Lung (tissue), 12 donors: ENCODE data around the gene PES1. TPM values are rescaled to one million over a fixed set of nuclear protein-coding genes. Genes with fewer than 3 reads are reported as not detected.

Experiments used
- ATAC-seq: fragments of 200-7000 bp; cut with Tn5 transposase; one replicate; pipeline ENCODE4 v1.9.1; 2020; ENCODE audit warnings: moderate number of reproducible peaks; ENCODE audit not compliant: insufficient read depth, low FRiP score
- DNase-seq, 3 donors: peaks; one replicate each; pipeline ENCODE4 v3.0.0-alpha.2; 2013 to 2017
- H3K27ac ChIP-seq, 2 donors: one replicate each; pipeline ENCODE4 v1.5.1; 2013; ENCODE audit warnings: mild to moderate bottlenecking in 2 of 2, moderate library complexity in 2 of 2, control low read depth in 1 of 2, inconsistent platforms in 1 of 2, low read depth in 1 of 2, low read length in 1 of 2
- H3K27me3 ChIP-seq, 3 donors: one replicate each; pipeline ENCODE4 v1.5.1; 2013; ENCODE audit warnings: low read length in 2 of 3; ENCODE audit not compliant: control insufficient read depth in 3 of 3, insufficient read depth in 3 of 3
- H3K36me3 ChIP-seq, 4 donors: one replicate each; pipeline ENCODE4 v1.5.1; 2013; ENCODE audit warnings: low read length in 4 of 4, mild to moderate bottlenecking in 1 of 4, moderate library complexity in 1 of 4; ENCODE audit not compliant: control insufficient read depth in 4 of 4, insufficient read depth in 4 of 4
- H3K4me1 ChIP-seq, 5 donors: one replicate each; pipeline ENCODE4 v1.5.1; 2013; ENCODE audit warnings: low read length in 5 of 5, mild to moderate bottlenecking in 2 of 5, moderate library complexity in 1 of 5; ENCODE audit not compliant: control insufficient read depth in 5 of 5, insufficient read depth in 5 of 5
- H3K4me3 ChIP-seq: one replicate; pipeline ENCODE4 v1.5.1; 2013; ENCODE audit warnings: mild to moderate bottlenecking, control low read depth, moderate library complexity
- H3K9ac ChIP-seq, 2 donors: one replicate each; pipeline ENCODE4 v1.5.1; 2013; ENCODE audit warnings: low read length in 2 of 2, control low read depth in 1 of 2; ENCODE audit not compliant: insufficient read depth in 1 of 2
- H3K9me3 ChIP-seq, 4 donors: one replicate each; pipeline ENCODE4 v1.5.1; 2013; ENCODE audit warnings: low read length in 3 of 4, mild to moderate bottlenecking in 1 of 4, moderate library complexity in 1 of 4; ENCODE audit not compliant: control insufficient read depth in 4 of 4, insufficient read depth in 3 of 4
- WGBS, 2 donors: extraction: QIAGEN DNeasy Blood & Tissue Kit; methylation state at CpG; one replicate each; pipeline ENCODE4 v1.1.7; 2013; 5-methylcytosine and 5-hydroxymethylcytosine counted together
- polyA plus RNA-seq, 2 donors: library from polyadenylated mRNA; stranded (reverse); fragments of 200-250 nt; gene quantifications; one replicate each; pipeline ENCODE4 v1.2.1, GENCODE V29; 2013
- total RNA-seq, 2 donors: library from RNA; depleted of rRNA in 1 of 2; stranded (reverse); fragments of >200 nt in 1 of 2; gene quantifications; one replicate each; pipeline ENCODE4 v1.2.1, GENCODE V29; 2014 to 2021
- TF ChIP-seq, protein P1 (sequence below): IDR thresholded peaks from 2 replicates; pipeline ENCODE4 v1.5.1; 2012; ENCODE audit warnings: mild to moderate bottlenecking; ENCODE audit errors: control extremely low read depth, extremely low read depth
- donor health status: control.
- donor health status: control.
- donor health status: Bipolar disorder and iron deficiency.
- donor health status: healthy.
- donor health status: DM: yes; HTN: yes; CAD: no.

The PES1 gene
- total and polyA plus RNA-seq, 4 donors = 34.4 to 77.2 (median 72.7) TPM

DNA sequence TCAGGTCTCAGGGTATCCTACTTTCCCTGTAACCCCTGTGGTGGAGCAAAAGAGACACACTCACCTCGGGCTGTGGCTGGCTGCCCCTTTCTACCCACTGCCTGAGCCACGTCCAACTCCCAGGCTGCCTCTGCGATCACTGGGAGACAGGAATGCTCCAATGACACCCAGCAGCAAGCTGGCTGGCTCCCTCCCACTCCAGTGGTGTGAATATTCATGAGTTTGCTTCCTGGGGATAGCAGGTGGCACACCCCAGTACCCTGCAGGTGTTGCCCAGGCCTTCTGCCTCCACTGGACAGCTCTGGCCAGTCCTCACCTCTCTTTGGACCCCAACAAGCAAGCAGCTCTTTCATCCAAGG lies 27.0 kb downstream of the PES1 start:
- Histone ChIP-seq H3K36me3 (no peaks in the 10 kb centered on the region), H3K27me3 (peaks cover 0 to 2% (median 0%) of the 10 kb centered on the region in 3 donors), H3K9ac (no peak overlapping the region), H3K9me3 (no peaks in the 10 kb centered on the region), H3K4me1 (no peaks in the 10 kb centered on the region), H3K27ac (no peak overlapping the region), H3K4me3 (no peak overlapping the region)
- no peak for DNase-seq
- ATAC-seq = no peak
- 55 to 62% methylated on average over 3 of the region's 3 CpGs for WGBS, 2 donors
- TF ChIP-seq, protein P1, sequence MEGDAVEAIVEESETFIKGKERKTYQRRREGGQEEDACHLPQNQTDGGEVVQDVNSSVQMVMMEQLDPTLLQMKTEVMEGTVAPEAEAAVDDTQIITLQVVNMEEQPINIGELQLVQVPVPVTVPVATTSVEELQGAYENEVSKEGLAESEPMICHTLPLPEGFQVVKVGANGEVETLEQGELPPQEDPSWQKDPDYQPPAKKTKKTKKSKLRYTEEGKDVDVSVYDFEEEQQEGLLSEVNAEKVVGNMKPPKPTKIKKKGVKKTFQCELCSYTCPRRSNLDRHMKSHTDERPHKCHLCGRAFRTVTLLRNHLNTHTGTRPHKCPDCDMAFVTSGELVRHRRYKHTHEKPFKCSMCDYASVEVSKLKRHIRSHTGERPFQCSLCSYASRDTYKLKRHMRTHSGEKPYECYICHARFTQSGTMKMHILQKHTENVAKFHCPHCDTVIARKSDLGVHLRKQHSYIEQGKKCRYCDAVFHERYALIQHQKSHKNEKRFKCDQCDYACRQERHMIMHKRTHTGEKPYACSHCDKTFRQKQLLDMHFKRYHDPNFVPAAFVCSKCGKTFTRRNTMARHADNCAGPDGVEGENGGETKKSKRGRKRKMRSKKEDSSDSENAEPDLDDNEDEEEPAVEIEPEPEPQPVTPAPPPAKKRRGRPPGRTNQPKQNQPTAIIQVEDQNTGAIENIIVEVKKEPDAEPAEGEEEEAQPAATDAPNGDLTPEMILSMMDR = no peak

DNA sequence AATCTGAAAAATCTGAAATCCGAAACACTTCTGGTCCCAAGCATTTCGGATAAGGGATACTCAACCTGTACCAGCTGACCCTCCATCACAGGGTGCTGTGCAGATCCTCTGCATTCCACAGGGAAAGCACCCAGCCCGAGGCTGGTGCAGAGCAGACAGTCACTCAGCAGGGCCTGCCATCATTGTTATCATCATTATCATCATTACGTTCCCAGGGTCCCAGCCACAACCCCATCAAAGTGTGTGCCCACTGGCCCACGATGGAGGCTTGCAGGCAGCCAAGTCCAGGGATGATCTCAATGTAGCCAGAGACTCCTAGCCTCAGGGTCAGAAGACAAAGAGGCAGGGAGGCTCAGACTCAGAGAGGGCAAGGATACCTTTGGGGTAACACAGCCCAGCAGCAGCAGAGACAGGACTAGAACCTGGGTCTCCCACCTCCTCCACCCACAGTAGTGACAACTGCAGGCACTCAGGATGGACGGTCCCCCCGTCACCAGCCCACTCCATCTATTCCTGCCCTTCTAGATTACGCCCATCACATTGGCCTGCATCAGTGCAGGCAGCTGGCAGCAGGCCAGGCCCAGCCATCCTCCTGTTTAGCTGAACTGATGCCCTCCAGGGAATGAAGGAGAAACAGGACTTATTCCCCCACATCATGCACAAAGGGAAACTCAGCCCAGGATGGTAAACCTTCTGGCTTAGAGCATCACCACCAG lies 27.5 kb downstream of the PES1 start:
- Histone ChIP-seq H3K4me3 (no peak overlapping the region), H3K9ac (no peak overlapping the region), H3K9me3 (no peaks in the 10 kb centered on the region), H3K36me3 (no peaks in the 10 kb centered on the region), H3K27me3 (peaks cover 0 to 1% (median 0%) of the 10 kb centered on the region in 3 donors), H3K27ac (no peak overlapping the region), H3K4me1 (no peaks in the 10 kb centered on the region)
- 81 to 85% methylated on average over 8 of the region's 8 CpGs for WGBS, 2 donors
- TF ChIP-seq, protein P1 = no peak
- no peak for ATAC-seq
- no peak for DNase-seq

DNA sequence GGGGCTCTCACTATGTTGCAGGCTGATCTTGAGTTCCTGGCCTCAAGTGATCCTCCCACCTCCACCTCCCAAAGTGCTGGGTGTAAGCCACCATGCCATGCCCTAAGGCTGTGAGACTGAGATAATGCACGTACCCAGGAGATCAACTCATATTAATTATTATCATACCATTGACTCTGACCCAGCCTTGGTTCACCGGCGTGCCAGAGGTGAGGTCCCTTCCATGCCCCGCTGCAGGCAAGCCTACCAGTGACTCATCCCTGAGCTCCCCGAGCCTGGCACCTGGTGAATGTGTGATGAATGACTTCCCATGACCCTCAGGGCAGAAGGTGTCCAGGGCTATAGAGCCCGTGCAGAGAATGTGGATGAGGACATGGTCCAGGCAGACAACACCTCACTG lies 29.3 kb downstream of the PES1 start:
- ATAC-seq (no peak), DNase-seq (no peak)
- WGBS, 2 donors = 85 to 87% methylated on average over 6 of the region's 6 CpGs
- TF ChIP-seq, protein P1 = no peak
- no peaks in the 10 kb centered on the region for H3K9me3 ChIP-seq
- H3K36me3 ChIP-seq = no peaks in the 10 kb centered on the region
- no peak overlapping the region for H3K27ac ChIP-seq
- H3K4me3 ChIP-seq = no peak overlapping the region
- H3K9ac ChIP-seq = no peak overlapping the region
- H3K27me3 ChIP-seq = no peaks in the 10 kb centered on the region
- no peaks in the 10 kb centered on the region for H3K4me1 ChIP-seq
